Right ventricle myocardium inferior (tissue), 1 donor: ENCODE results near the gene ABCD1. TPM values are rescaled to one million over a fixed set of nuclear protein-coding genes. Genes with fewer than 3 reads are reported as not detected.
A peak's percentile ranks its signal among the peaks of the same experiment; 100 is the strongest.
"Not testable (repeated sequence)": the region's sequence is repeated elsewhere in the genome, so short reads cannot be mapped to it uniquely, and the experiment has no call there.

Experiments used
- ATAC-seq: fragments of 200-7000 bp; cut with Tn5 transposase; one replicate; pipeline ENCODE4 v1.9.1; 2020; ENCODE audit warnings: mild to moderate bottlenecking, moderate library complexity
- DNase-seq: peaks from one replicate; pipeline ENCODE4 v3.0.0; 2021; ENCODE audit errors: missing footprints
- intact Hi-C: fragments of 100-400 bp; cut with DNase I; formaldehyde crosslinking; loops from one replicate; pipeline ENCODE4 v1.11.0; 2022
- total RNA-seq: library from RNA; stranded (reverse); fragmentation: NEBNext Ultra II Directional; extraction: Animal tissue kit (Norgen Biotek cat#: 25700); gene quantifications from one replicate; pipeline ENCODE4 v1.2.1, GENCODE V29; 2021
- donor health status: DM: no; HTN: yes; CAD: no; lungs with severe emphysema.

ABCD1 gene
- total RNA-seq, 1 donor from 2014 or later = 16.4 TPM

DNA sequence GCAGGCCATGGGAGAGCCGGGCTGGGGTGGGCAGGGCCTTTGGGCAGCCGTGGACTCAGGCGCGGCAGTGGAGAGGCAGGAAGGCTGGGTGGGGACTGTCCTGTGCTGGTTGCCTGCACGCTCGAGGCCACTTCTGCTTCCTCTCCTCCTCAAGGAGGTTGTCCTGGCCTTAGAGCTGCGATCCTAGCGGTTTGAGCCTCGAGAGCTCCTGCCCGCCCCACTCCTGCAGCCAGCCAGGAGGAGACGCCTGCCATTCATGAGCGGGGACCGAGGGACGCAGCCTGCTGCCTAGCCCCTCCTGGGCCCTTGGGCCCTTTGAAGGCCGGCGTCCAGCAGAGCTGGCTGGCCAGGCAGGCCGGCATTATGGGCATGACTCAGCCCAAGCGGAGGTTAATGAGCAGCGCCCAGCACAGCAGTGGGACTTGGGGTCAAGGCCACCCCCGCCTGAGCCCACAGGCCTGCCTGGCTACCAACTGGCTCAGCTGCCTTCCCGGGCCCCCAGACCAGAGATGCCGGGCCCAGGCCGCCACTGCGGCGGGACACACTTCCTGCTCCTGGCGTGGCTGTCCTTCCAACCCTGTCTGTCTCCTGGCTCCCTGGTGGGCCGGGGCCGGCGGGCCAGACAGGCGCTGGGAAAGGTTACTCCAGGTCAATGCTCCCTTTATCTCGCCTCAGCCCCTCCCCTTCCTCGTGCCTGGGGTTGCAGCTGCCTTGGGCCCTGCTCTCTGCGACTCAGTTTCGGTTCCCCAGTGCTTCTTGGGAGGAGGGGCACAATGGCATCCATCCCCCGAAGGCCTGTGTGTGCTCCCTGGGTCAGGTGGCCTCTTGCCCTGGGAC is 1.8 kb downstream of the ABCD1 start:
- intact Hi-C loops = no loop called here
- peak; percentile 34 for ATAC-seq

GRCh38 chrX:153727123-153727931 is 2.7 kb downstream of the ABCD1 start:
- peak; percentile 6 for ATAC-seq
- DNase-seq = no peak
- intact Hi-C loops = no loop called here

More for the DNA sequence above, 1.8 kb downstream of the ABCD1 start:
- peak; percentile 82 for DNase-seq

- intact Hi-C loops = no loop called here
- ATAC-seq (no peak), DNase-seq (no peak)
Measured at GRCh38 chrX:153728095-153728494, 3.4 kb downstream of the ABCD1 start.

GRCh38 chrX:153728951-153729631 is 4.4 kb downstream of the ABCD1 start:
- DNase-seq (no peak), ATAC-seq (no peak)
- intact Hi-C loops = no loop called here

DNA sequence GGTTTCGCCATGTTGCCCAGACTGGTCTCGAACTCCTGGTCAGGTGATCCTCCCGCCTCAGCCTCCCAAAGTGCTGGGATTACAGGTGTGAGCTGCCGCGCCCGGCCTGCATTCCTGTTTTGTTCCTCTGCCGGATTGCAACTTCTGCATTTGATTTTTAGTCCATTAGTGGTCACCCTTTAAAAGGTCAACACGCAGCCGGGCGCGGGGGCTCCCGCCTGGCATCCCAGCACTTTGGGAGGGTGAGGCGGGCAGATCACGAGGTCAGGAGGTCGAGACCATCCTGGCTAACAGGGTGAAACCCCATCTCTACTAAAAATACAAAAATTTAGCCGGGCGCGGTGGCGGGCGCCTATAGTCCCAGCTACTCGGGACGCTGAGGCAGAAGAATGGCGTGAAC is 5.5 kb downstream of the ABCD1 start:
- intact Hi-C loops, ATAC-seq, DNase-seq: not testable (repeated sequence)

GRCh38 chrX:153731117-153731844 is 6.6 kb downstream of the ABCD1 start:
- no peak for DNase-seq
- intact Hi-C loops = no loop called here
- no peak for ATAC-seq

- intact Hi-C loops = no loop called here
- ATAC-seq (no peak), DNase-seq (no peak)
Measured at GRCh38 chrX:153731845-153732215, 7.2 kb downstream of the ABCD1 start.

- intact Hi-C loops = no loop called here
- no peak for ATAC-seq
- no peak for DNase-seq
Measured at GRCh38 chrX:153732401-153732800, 7.7 kb downstream of the ABCD1 start.

DNA sequence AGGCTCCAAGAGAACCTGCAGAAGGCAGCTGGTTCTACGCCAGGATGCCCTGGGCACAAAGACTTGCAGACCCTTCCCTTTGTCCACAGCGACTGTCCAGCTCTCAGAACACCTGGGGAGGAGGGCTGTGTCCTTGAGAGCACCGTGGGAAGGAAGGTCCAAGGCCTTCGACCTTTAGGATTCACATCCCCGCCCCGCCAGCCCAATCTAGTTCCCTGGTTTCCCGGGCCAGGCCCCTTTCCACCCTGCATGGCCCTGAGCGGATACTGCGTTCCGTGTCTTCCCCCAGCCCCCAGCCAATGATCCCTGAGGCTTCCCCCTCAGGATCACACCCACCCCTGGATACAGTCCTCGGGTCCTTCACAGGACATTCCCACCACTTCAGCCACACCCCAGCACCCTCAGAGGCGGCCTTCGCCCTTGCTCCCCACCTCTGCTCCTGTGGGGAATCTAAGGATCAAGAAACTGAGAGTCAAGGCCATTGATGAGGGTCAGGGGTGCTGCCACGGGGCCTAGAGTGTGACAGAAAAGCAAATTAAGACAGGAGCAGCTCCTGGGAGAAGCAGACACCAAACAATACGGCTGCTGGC is 9.1 kb downstream of the ABCD1 start:
- no peak for ATAC-seq

GRCh38 chrX:153734871-153735270 is 10.2 kb downstream of the ABCD1 start:
- no peak for ATAC-seq
- intact Hi-C loops = no loop called here
- DNase-seq = no peak

More for the DNA sequence above, 9.1 kb downstream of the ABCD1 start:
- no peak for DNase-seq
- intact Hi-C loops = no loop called here

- no peak for ATAC-seq
- no peak for DNase-seq
Measured at GRCh38 chrX:153735274-153735673, 10.6 kb downstream of the ABCD1 start.

DNA sequence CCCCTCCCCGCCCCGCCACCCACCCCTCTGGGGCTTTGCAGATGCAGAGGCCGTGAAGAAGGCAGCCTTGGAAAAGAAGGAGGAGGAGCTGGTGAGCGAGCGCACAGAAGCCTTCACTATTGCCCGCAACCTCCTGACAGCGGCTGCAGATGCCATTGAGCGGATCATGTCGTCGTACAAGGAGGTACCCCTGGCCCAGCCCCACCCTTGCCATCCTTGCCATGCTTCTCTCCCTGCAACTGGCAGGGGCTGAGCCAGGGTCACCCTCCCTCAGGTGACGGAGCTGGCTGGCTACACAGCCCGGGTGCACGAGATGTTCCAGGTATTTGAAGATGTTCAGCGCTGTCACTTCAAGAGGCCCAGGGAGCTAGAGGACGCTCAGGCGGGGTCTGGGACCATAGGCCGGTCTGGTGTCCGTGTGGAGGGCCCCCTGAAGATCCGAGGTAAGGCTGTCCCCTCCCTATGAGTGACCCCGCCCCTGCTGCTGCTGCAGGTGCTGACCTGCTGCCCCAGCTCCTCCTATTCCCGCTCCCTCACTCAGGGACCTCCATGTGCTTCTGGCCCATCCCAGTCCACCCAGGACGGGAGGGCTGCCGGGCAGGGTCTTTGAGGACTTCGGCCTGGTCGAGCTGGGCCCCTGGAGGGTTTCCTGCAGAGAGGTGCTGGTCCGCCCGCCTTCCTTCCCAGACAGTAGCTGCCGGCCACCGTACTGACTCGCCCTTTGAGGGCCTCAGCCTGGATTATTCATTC is 11.6 kb downstream of the ABCD1 start:
- DNase-seq (no peak), ATAC-seq (no peak)
- intact Hi-C loops = no loop called here

More at GRCh38 chrX:153735274-153735673, 10.6 kb downstream of the ABCD1 start:
- intact Hi-C loops = no loop called here

DNA sequence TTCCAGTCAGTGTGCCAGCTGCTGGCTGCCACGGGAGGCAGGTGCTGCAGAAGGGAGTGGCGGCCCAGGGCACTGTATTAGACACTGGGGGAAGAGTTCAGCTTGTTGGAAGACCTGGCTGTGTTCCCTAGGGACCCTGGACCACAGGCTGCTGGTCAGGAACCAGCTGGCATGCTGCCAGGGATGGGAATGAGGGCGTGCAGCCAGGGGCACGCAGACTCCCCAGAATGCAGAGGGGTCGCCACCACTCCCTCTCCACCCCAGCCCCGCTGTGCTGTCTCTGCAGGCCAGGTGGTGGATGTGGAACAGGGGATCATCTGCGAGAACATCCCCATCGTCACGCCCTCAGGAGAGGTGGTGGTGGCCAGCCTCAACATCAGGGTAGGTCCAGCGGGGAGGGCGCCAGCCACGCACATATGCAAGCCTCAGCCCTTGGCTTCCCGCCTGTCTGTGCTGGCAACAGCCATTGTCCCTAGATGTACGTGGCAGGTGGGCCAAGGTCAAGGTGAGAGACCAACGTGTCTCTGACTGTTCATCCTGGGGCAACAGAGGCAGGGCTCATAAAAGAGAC is 12.3 kb downstream of the ABCD1 start:
- no peak for ATAC-seq
- no peak for DNase-seq
- intact Hi-C loops = no loop called here

- DNase-seq = no peak
- ATAC-seq = no peak
- intact Hi-C loops = no loop called here
Measured at GRCh38 chrX:153738056-153738605, 13.5 kb downstream of the ABCD1 start.

DNA sequence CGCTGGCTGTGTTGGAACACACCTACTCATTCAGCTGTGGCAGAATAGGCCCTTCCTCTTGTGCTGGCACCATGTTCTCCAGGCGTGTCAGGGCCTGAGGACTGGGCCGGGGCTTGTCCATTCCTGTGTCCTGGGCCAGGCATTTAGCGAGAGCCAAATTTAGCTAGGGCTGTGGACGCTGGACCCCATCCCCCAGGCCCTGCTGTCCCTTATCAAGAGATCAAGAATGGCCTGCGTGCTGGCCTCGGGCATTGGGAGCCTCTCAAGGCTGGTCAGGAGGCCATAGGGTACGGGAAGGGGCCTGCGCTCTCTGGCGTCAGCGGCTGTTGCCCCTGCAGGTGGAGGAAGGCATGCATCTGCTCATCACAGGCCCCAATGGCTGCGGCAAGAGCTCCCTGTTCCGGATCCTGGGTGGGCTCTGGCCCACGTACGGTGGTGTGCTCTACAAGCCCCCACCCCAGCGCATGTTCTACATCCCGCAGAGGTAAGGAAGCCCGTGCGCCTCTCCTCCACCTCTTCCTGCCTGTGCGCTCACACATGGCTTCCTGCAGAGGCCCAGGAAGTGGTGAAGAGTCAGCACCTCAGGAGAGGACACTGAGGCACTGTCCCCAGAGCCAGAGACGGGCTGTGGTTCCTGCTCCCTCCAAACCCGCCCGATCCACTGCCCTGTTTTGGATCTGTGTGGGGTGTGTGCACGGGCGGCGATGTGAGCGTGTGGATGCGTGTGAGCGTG is 15.3 kb downstream of the ABCD1 start:
- ATAC-seq = no peak
- intact Hi-C loops = no loop called here
- DNase-seq = no peak

DNA sequence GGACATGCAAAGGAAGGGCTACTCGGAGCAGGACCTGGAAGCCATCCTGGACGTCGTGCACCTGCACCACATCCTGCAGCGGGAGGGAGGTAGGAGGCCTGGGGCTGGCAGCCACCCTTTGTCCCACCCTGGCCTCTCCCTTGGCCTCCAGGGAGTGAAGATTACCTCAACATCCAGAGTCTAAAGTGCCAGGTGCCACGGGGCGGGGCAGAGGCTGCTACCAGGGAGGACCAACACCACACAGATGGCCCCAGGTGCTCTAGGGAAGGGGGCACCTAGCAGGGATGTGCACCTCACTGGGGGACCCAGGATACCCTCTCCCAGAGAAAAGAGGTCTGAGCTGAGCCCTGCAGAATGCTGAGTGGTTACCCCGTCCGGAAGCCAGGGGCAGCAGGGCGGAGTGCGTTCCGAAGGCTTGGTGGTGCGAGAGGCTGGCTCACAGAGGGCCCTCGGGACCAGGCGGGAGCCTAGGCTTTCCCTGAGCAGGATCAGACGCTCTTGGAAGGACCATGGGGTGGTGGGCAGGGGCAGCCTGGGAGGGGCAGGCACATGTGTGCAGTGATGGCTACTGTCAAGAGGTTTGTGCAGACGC is 16.1 kb downstream of the ABCD1 start:
- DNase-seq = no peak
- no peak for ATAC-seq
- intact Hi-C loops = no loop called here
